Endothelial cell of umbilical vein (primary cell): Measurements from ENCODE around the gene CCDC183. TPM values are rescaled to one million over a fixed set of nuclear protein-coding genes. Genes with fewer than 3 reads are reported as not detected.
"Not testable (repeated sequence)": the region's sequence is repeated elsewhere in the genome, so short reads cannot be mapped to it uniquely, and the experiment has no call there.

Experiments
- BruUV-seq: library from RNA; stranded (reverse); fragments of 400-500 nt; replicated peaks from 2 replicates; lab custom pipeline; 2021; lab: Mats Ljungman, UMichigan
- CTCF ChIA-PET: fragments of 300-600, 350-600 bp; sonication (Branson Sonifier 250); formaldehyde crosslinking; loops from one replicate; lab custom pipeline; 2021; ENCODE audit warnings: antibody characterized with exemption, inconsistent platforms; lab: Charles Lee
- POLR2A ChIA-PET: fragments of 300-600, 350-600 bp; sonication (Branson Sonifier 250); formaldehyde crosslinking; loops from one replicate; lab custom pipeline; 2021; ENCODE audit warnings: antibody characterized with exemption, inconsistent platforms; lab: Charles Lee
- DNase-seq: peaks from one replicate; pipeline ENCODE4 v3.0.0-alpha.2; 2011; ENCODE audit warnings: low read depth, low spot score
- FAIRE-seq: peaks from 2 replicates; lab custom pipeline; 2011; peaks lifted over from hg19 to GRCh38; lab: Jason Lieb, UNC
- H2AFZ ChIP-seq: 2 replicates; pipeline ENCODE4 v1.6.0; 2012; ENCODE audit warnings: low read depth, low read length, control low read depth, inconsistent platforms
- H3K27ac ChIP-seq: 2 replicates; pipeline ENCODE4 v1.5.1; 2011; ENCODE audit warnings: low read depth, mild to moderate bottlenecking, control low read depth, low read length, moderate library complexity; ENCODE audit not compliant: insufficient read depth
- H3K27me3 ChIP-seq, 2 experiments: 2 replicates each; pipeline versions ENCODE4 v1.6.0 to v1.6.1; 2011; ENCODE audit warnings: low read length in 2 of 2, mixed read lengths in 1 of 2; ENCODE audit not compliant: control insufficient read depth in 2 of 2, insufficient read depth in 2 of 2
- H3K36me3 ChIP-seq, 2 experiments: 2 replicates in 1 of 2; 3 replicates in 1 of 2; pipeline ENCODE4 v1.5.1; 2011; ENCODE audit warnings: low read length in 2 of 2, mild to moderate bottlenecking in 1 of 2, moderate library complexity in 1 of 2; ENCODE audit not compliant: control insufficient read depth in 2 of 2, insufficient read depth in 2 of 2; ENCODE audit errors: extremely low read depth in 1 of 2
- H3K4me1 ChIP-seq: 3 replicates; pipeline ENCODE4 v1.5.1; 2011; ENCODE audit warnings: mild to moderate bottlenecking, low read length; ENCODE audit not compliant: control insufficient read depth, insufficient read depth; ENCODE audit errors: extremely low read depth
- H3K4me2 ChIP-seq: 2 replicates; pipeline ENCODE4 v1.6.1; 2011; ENCODE audit warnings: low read length, control low read depth, mixed read lengths; ENCODE audit not compliant: insufficient read depth
- H3K4me3 ChIP-seq, 3 experiments: fragments of 200-600 bp in 1 of 3; sonication (generic), shearing (Covaris generic) in 1 of 3; replicated peaks in 1 of 3; 2 replicates each; pipeline ENCODE4 v1.5.1; 2011 to 2016; ENCODE audit warnings: control low read depth in 3 of 3, low read length in 3 of 3, mild to moderate bottlenecking in 2 of 3, inconsistent platforms in 1 of 3, low read depth in 1 of 3, moderate library complexity in 1 of 3; ENCODE audit not compliant: insufficient read depth in 1 of 3
- H3K79me2 ChIP-seq: 2 replicates; pipeline ENCODE4 v1.6.0; 2012; ENCODE audit warnings: low read length, inconsistent platforms; ENCODE audit not compliant: control insufficient read depth, insufficient read depth
- H3K9ac ChIP-seq: replicated peaks from 2 replicates; pipeline ENCODE3; 2011; ENCODE audit warnings: low read length, control low read depth; ENCODE audit not compliant: insufficient read depth; ENCODE audit errors: extremely low read depth
- H3K9me1 ChIP-seq: replicated peaks from 3 replicates; pipeline ENCODE4 v1.6.0; 2011; ENCODE audit warnings: mild to moderate bottlenecking, low read length; ENCODE audit not compliant: control insufficient read depth, insufficient read depth; ENCODE audit errors: extremely low read depth
- H3K9me3 ChIP-seq: replicated peaks from 2 replicates; pipeline ENCODE4 v1.5.1; 2012; ENCODE audit warnings: low read length, inconsistent platforms; ENCODE audit not compliant: control insufficient read depth, insufficient read depth
- H4K20me1 ChIP-seq: replicated peaks from 2 replicates; pipeline ENCODE3; 2011; ENCODE audit warnings: mild to moderate bottlenecking, low read length; ENCODE audit not compliant: control insufficient read depth, insufficient read depth; ENCODE audit errors: extremely low read depth
- EZH2 ChIP-seq: IDR thresholded peaks from 2 replicates; pipeline ENCODE4 v1.6.1; 2012; ENCODE audit warnings: borderline replicate concordance, low read depth, mild to moderate bottlenecking, moderate library complexity, low read length, inconsistent platforms; ENCODE audit not compliant: severe bottlenecking
- POLR2AphosphoS5 ChIP-seq: IDR thresholded peaks from 2 replicates; pipeline ENCODE4 v1.6.1; 2012; ENCODE audit warnings: low read depth, mild to moderate bottlenecking, control low read depth, low read length, moderate library complexity; ENCODE audit not compliant: insufficient read depth
- dilution Hi-C: fragments of 300-500 bp; cut with MboI; formaldehyde crosslinking; loops from one replicate; pipeline ENCODE4 v1.15.0; 2019; ENCODE audit warnings: low sequenced_read_pairs; ENCODE audit not compliant: extremely low pct_ligation_motif_present
- intact Hi-C: fragments of 100-400 bp; cut with micrococcal nuclease; formaldehyde crosslinking; loops from one replicate; pipeline ENCODE4 v1.10.0; 2022
- polyA plus RNA-seq, 4 experiments: library from polyadenylated mRNA; depleted of rRNA in 3 of 4; stranded (reverse) in 3 of 4; unstranded in 1 of 4; fragments of >200 nt; gene quantifications; 2 replicates each; pipeline versions ENCODE4 v1.2.1 to v1.2.3, GENCODE V29; 2011 to 2012; ENCODE audit warnings: missing spikeins in 1 of 4
- total RNA-seq: library from RNA; stranded (reverse); gene quantifications from 2 replicates; pipeline ENCODE4 v1.2.3, GENCODE V29; 2021
- TF ChIP-seq, protein P1 (sequence below), 2 donors: IDR thresholded peaks; 1 replicate in 1 of 2; 2 replicates in 1 of 2; pipeline ENCODE4 v1.5.1; 2011; ENCODE audit warnings: low read length in 2 of 2, mild to moderate bottlenecking in 2 of 2, moderate library complexity in 2 of 2, control low read depth in 1 of 2, inconsistent platforms in 1 of 2, low read depth in 1 of 2; ENCODE audit not compliant: insufficient read depth in 1 of 2; ENCODE audit errors: extremely low read depth in 1 of 2
- TF ChIP-seq, protein P2 (sequence below): IDR thresholded peaks from 2 replicates; pipeline ENCODE4 v1.6.1; 2011; ENCODE audit not compliant: insufficient read depth, insufficient read length

Gene CCDC183
- total and polyA plus RNA-seq, 2 donors (not counting 3 experiments of a cell fraction or from before 2014, with no cell fraction given): 0.50 TPM; not detected in 1

DNA sequence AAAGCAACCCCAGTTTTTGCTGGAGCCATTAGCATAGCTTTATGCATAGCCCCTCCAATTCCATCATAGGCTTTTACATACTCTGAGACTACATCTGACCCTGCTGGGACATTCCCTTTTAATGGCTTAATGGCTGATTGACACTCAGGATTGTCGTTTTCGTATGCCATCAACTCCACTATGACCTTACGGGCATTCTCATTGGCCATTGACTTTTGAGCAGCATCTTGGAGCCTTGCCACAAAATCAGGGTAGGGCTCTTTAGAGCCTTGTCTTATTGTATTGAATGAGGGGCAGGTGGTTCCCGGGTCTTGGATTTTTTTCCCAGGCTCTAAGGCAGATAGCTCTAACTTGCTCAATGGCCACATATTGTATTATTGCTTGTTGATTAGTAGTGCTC lies 9.2 kb upstream of the CCDC183 start:
- intact Hi-C loops: loop anchor here (1.0 to 5.0 kb wide), 4 partner anchors 157 to 450 kb away; partner anchors contain the start of gene FBXW5
- H3K4me3 ChIP-seq, dilution Hi-C loops, H3K9me1 ChIP-seq, H3K27me3 ChIP-seq, H3K4me2 ChIP-seq, H2AFZ ChIP-seq, H3K79me2 ChIP-seq, H4K20me1 ChIP-seq, H3K4me1 ChIP-seq, DNase-seq, H3K27ac ChIP-seq, FAIRE-seq, POLR2A ChIA-PET, BruUV-seq, H3K36me3 ChIP-seq, H3K9ac ChIP-seq, H3K9me3 ChIP-seq: not testable (repeated sequence)
- CTCF ChIA-PET: interaction anchor here (1.2 kb wide), 2 partner anchors 248 to 258 kb away, joined by 4 read pairs; no protein-coding TSS in a partner anchor

DNA sequence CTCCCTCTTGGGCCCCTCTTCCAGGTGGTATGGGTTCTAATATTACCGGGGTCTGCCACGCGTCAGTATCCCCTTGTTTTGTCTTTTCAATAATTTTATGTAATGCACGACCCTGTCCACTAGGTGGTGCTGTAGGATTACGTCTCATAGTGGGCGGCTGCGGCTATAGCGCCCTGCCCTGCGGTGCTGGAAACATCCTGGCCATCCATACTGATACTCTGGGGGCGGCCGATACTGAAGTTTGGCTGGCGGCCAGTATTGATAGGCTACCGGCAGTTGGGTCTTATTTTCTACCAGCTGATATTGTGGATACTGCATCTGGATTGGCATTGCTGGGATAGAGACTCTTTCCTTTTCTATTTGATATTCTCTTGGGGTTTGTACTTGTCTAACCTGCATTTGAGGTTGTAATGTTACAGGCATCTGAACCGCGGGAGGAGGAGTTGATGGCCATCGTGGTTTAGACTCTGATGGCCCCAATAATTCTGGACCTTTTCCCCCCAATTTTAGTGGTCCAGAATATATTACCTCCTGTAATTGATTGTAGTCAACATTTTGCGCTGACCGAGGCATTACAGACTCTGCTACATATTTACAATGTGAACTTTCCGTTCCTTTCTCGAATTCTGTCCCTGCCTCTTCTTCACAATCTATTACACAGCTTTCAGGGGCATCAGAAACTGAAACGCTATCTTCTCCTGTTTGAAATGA lies 8.3 kb upstream of the CCDC183 start:
- ChIA-PET POLR2A (no interaction called here), CTCF (interaction anchor here (0.9 to 2.2 kb wide), 7 partner anchors 10 to 276 kb away, joined by 3 to 19 read pairs (median 4); no protein-coding TSS in a partner anchor)
- no peak overlapping the region for H3K27ac ChIP-seq
- no peaks in the 10 kb centered on the region for H3K9me3 ChIP-seq
- H3K27me3 ChIP-seq: peaks cover 0 to 5% of the 10 kb centered on the region in 2 experiments
- TF ChIP-seq, protein P1, sequence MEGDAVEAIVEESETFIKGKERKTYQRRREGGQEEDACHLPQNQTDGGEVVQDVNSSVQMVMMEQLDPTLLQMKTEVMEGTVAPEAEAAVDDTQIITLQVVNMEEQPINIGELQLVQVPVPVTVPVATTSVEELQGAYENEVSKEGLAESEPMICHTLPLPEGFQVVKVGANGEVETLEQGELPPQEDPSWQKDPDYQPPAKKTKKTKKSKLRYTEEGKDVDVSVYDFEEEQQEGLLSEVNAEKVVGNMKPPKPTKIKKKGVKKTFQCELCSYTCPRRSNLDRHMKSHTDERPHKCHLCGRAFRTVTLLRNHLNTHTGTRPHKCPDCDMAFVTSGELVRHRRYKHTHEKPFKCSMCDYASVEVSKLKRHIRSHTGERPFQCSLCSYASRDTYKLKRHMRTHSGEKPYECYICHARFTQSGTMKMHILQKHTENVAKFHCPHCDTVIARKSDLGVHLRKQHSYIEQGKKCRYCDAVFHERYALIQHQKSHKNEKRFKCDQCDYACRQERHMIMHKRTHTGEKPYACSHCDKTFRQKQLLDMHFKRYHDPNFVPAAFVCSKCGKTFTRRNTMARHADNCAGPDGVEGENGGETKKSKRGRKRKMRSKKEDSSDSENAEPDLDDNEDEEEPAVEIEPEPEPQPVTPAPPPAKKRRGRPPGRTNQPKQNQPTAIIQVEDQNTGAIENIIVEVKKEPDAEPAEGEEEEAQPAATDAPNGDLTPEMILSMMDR (IDR thresholded peaks at IDR 0.05; ENCODE audit: extremely low read depth in 1 of 2, insufficient read depth in 1 of 2, low read depth in 1 of 2, low read length in 2 of 2): peak; percentile 66 to 75
- TF ChIP-seq EZH2 (no peak), POLR2AphosphoS5 (no peak)
- TF ChIP-seq, protein P2, sequence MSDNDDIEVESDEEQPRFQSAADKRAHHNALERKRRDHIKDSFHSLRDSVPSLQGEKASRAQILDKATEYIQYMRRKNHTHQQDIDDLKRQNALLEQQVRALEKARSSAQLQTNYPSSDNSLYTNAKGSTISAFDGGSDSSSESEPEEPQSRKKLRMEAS: no peak
- H4K20me1 ChIP-seq: no peaks in the 10 kb centered on the region
- no peak overlapping the region for H3K9ac ChIP-seq
- H3K4me2 ChIP-seq: no peak overlapping the region
- FAIRE-seq: peak; percentile 76
- intact Hi-C loops: loop anchor here (1.0 to 5.0 kb wide), 4 partner anchors 156 to 449 kb away; partner anchors contain the start of gene FBXW5
- H3K79me2 ChIP-seq: peaks cover 1% of the 10 kb centered on the region
- H3K9me1 ChIP-seq: no peaks in the 10 kb centered on the region
- peaks cover 7% of the 10 kb centered on the region for H3K4me1 ChIP-seq
- dilution Hi-C loops: no loop called here
- no peak overlapping the region for H3K4me3 ChIP-seq
- peak; percentile 69 for DNase-seq
- no peak overlapping the region for H2AFZ ChIP-seq
- no TSS peak for BruUV-seq
- H3K36me3 ChIP-seq: no peaks in the 10 kb centered on the region

DNA sequence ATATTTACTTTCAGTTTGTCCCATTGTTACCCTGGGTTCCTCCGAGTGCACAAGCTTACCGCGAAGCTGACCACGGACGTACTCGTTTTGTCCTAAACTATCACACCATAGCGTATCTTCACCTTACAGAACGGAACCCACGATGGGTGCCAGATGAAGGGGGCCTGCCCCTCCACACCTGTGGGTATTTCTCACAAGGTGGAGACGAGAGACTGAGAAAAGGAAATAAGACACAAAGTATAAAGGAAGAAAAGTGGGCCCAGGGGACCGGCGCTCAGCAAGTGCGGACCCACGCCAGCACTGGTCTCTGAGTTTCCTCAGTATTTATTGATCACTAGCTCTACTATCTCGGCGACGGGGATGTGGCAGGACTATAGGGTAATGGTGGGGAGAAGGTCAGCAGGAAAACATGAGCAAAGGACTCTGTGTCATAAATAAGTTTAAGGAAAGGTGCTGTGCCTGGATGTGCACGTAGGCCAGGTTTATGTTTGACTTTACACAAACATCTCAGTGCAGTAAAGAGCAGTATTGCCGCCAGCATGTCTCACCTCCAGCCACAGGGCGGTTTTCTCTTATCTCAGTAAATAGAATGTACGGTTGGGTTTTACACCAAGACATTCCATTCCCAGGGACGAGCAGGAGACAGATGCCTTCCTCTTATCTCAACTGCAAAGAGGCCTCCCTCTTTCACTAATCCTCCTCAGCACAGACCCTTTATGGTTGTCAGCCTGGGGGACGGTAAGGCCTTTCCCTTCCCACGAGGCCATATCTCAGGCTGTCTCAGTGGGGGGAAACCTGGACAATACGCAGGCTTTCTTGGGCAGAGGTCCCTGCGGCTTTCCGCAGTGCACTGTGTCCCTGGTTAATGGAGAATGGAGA lies 7.3 kb upstream of the CCDC183 start:
- H3K9me3 ChIP-seq, H3K4me1 ChIP-seq, H3K9ac ChIP-seq, H4K20me1 ChIP-seq, H3K9me1 ChIP-seq, DNase-seq, H3K4me3 ChIP-seq, FAIRE-seq, H3K4me2 ChIP-seq, H3K36me3 ChIP-seq, H3K79me2 ChIP-seq, POLR2A ChIA-PET, H3K27me3 ChIP-seq, H2AFZ ChIP-seq, H3K27ac ChIP-seq, dilution Hi-C loops, BruUV-seq: not testable (repeated sequence)
- intact Hi-C loops: loop anchor here (5.0 kb wide), 1 partner anchor 448 kb away; no protein-coding TSS in a partner anchor
- CTCF ChIA-PET: interaction anchor here (0.9 to 2.2 kb wide), 7 partner anchors 11 to 275 kb away, joined by 3 to 19 read pairs (median 4); no protein-coding TSS in a partner anchor
